Measurements from ENCODE around the gene NXPH3.

Gene NXPH3

DNA sequence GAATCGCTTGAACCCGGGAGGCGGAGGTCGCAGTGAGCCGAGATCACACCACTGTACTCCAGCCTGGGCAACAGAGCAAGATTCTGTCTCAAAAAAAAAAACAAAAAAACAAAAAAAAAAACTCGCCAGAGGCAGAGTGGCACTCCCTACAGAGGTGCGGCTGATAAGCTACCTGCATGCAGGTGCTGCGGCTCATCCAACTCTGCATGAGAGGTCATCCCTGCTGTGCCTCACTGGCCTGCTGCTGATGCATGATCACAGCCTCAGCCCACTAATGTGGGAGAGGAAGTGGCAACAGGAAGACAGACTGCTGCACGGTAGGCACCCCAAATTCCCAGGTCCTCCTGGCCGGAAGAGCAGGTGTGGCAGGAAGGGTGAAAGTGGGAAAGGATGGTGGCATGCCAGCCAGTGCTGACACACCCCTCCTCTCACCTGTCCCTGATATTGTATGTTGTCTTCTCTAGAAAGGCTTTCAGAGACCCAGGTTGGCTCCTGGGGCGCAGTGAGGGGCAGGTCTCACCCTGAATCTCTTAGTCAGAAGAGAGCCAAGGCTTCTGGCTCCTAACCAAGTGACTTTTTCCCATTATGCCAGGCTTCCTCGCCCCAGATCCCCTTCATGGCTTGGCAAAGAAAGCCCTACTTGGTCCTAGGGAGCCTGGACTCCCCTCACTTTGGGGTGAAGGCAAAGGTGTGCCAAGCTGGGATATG, 11.8 kb downstream of the NXPH3 start:
- H3K9me3 ChIP-seq (ENCODE audit: control insufficient read depth, insufficient read depth, low read length) = no peaks in the 10 kb centered on the region

DNA sequence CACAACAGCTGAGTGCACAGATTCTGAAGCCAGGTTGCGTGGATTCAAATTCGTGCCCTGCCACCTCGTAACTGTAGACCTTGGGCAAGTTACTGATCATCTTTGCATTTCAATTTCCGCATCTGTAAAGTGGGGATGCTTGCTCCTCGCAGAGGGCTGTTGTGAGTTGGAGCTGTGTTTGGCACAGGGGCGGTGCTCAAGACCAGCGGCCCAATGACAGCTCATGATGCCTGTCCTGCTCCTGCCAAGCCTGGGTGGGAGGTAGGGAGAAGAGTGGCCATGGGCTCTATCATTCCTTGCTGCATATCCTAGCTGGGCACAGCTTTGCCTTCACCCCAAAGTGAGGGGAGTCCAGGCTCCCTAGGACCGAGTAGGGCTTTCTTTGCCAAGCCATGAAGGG, 12.6 kb downstream of the NXPH3 start:
- no peak overlapping the region for H3K9ac ChIP-seq (ENCODE audit: low read depth, low read length)
- no peaks in the 10 kb centered on the region; the same call in 1 of the 2 replicates for H3K4me1 ChIP-seq (ENCODE audit: insufficient read depth, low read length)
- no peaks in the 10 kb centered on the region for H3K9me3 ChIP-seq (ENCODE audit: control insufficient read depth, insufficient read depth, low read length)
- no peaks in the 10 kb centered on the region for H3K36me3 ChIP-seq (ENCODE audit: insufficient read depth, low read length)

More for the DNA sequence above, 11.8 kb downstream of the NXPH3 start:
- Histone ChIP-seq H3K9ac (ENCODE audit: low read depth, low read length) (no peak overlapping the region), H3K4me1 (ENCODE audit: insufficient read depth, low read length) (no peaks in the 10 kb centered on the region; the same call in 1 of the 2 replicates), H3K36me3 (ENCODE audit: insufficient read depth, low read length) (no peaks in the 10 kb centered on the region)

DNA sequence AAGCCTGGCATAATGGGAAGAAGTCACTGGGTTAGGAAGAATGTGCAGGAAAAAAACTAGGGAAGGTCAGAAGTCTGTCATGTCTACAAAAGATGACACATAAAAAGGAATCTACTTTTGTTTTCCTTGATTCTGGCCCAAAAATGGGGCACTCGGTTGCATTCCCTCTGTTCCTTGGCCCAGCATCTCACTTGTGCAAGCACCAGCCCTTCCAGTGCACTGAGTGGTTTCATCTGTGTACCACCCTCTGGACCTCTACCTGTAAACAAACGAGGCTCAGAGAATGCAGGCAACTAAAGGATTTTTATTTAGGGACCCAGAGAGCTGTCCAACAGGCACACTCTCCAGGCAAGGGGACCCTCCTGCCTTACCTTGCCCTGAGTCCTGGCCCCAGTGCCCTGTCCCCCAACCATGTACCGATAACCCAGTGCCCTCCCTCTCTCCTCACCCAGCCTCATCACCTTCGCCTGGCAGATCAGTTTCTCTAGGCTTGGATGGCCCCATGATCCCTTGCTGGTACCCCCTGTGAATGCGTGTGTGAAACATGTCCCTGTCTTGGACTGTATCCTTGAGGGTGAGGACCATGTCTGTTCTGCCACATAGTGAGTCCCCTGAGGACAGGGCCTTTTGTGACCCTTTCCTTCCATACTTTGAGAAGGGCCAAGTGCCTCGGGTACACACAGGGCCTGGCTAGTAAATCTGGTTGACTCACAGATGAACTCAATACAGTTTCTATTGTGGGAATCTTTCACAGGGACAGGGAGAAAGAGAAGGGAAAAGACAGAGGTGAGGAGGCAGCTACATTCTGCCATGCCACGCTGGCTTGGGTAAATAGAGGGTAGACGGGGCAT, 13.3 kb downstream of the NXPH3 start:
- Histone ChIP-seq H3K4me1 (ENCODE audit: insufficient read depth, low read length) (no peaks in the 10 kb centered on the region; the same call in 1 of the 2 replicates), H3K9ac (ENCODE audit: low read depth, low read length) (no peak overlapping the region), H3K9me3 (ENCODE audit: control insufficient read depth, insufficient read depth, low read length) (no peaks in the 10 kb centered on the region), H3K36me3 (ENCODE audit: insufficient read depth, low read length) (no peaks in the 10 kb centered on the region)

DNA sequence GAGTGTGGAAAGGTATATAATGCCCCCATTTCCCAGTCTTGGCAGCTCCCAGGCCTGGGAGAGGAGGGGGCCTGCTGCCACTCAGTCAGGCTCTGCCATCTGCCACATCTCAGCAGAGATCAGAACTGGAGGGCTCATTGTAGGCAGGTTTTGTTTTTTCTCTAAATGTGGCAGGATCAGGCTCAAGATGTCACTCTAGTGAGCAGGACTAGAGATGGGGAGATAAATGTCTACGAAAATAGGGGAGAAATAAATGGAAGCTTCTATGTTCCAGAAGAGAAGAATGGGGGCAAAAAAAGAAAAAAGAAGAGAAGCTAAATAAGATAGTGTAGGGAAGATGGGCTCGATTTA, 13.9 kb downstream of the NXPH3 start:
- H3K36me3 ChIP-seq (ENCODE audit: insufficient read depth, low read length) = no peaks in the 10 kb centered on the region
- no peaks in the 10 kb centered on the region; the same call in 1 of the 2 replicates for H3K4me1 ChIP-seq (ENCODE audit: insufficient read depth, low read length)
- H3K9ac ChIP-seq (ENCODE audit: low read depth, low read length) = no peak overlapping the region
- no peaks in the 10 kb centered on the region for H3K9me3 ChIP-seq (ENCODE audit: control insufficient read depth, insufficient read depth, low read length)

DNA sequence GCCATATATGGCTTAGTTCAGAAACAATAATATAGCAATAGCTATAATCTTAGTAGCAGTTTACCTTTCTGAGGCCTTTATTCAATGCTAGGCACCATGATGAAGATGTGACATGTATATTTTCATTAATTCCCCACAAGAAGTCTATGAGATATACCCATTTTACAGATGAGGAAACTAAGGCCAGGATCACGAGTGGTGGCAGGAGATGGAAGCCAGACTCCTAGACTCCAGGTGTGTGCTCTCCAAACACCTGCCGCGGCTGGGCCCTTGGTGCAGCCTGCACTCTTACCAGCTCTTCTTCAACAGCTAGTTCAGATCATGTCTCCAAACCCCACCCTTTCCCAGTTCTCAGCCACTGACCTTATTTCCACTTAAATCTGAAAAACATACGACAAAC, 15.2 kb downstream of the NXPH3 start:
- Histone ChIP-seq H3K9ac (ENCODE audit: low read depth, low read length) (no peak overlapping the region), H3K4me1 (ENCODE audit: insufficient read depth, low read length) (no peaks in the 10 kb centered on the region), H3K9me3 (ENCODE audit: control insufficient read depth, insufficient read depth, low read length) (no peaks in the 10 kb centered on the region), H3K36me3 (ENCODE audit: insufficient read depth, low read length) (no peaks in the 10 kb centered on the region)

DNA sequence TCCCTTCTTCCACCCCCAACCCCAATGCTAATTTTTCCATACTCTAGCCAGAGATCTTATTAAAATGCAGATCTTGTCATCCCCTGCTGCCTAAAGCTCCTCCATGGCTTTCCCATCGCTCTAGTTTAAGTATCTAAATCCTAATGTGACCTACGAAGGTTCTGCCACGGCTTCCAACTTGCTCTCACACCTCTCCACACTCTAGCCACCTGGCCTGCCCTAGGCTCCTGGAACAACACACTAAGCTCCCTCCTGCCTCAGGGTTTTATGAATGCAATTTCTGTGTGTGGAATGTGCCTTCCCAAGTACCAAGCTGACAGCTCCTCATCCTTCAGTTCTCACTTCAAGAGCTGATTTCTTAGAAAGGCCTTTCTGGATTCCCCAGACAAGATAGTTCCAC, 16.6 kb downstream of the NXPH3 start:
- Histone ChIP-seq H3K9me3 (ENCODE audit: control insufficient read depth, insufficient read depth, low read length) (no peaks in the 10 kb centered on the region), H3K9ac (ENCODE audit: low read depth, low read length) (no peak overlapping the region), H3K36me3 (ENCODE audit: insufficient read depth, low read length) (no peaks in the 10 kb centered on the region), H3K4me1 (ENCODE audit: insufficient read depth, low read length) (no peaks in the 10 kb centered on the region)

DNA sequence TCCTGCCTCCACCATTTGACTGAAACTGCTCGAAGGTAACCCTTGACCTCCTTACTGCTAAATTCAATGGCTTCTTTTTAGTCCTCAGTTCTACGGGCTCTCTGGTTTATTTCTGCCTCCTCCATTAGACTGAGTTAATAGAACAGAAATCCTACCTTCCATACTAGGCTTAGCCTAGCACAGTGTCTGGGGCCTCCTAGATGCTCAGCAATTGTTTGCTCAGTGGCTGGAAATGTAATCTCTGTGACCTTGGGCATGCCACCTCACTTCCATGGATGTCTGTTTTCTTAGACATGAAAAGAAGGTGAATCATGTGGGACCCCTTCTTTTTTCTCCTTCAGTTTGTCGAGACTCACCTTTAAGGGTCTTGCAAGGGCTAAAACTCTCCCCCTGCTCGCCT, 19.7 kb downstream of the NXPH3 start:
- Histone ChIP-seq H3K4me1 (ENCODE audit: insufficient read depth, low read length) (peaks cover 2% of the 10 kb centered on the region), H3K36me3 (ENCODE audit: insufficient read depth, low read length) (no peaks in the 10 kb centered on the region), H3K9me3 (ENCODE audit: control insufficient read depth, insufficient read depth, low read length) (no peaks in the 10 kb centered on the region), H3K9ac (ENCODE audit: low read depth, low read length) (no peak overlapping the region)

DNA sequence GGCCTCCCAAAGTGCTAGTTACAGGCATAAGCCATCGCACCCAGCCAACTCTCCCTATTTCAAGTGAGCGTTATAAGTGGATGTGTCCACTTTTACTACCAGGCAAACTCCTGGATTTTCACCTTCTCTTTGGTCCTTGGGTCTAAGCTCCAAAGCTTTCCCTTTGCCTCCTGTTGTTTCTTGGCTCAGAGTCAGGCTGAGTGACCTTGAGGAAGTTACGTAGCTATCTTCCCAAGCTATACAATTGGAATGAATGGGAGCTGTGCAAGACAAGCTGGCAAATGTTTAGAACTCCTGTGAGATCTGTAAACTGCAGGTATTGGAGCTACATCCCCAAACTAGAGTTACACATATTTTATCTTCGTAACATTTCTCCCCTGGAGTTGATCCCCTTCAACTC, 20.3 kb downstream of the NXPH3 start:
- no peak overlapping the region for H3K9ac ChIP-seq (ENCODE audit: low read depth, low read length)
- no peaks in the 10 kb centered on the region for H3K36me3 ChIP-seq (ENCODE audit: insufficient read depth, low read length)
- H3K9me3 ChIP-seq (ENCODE audit: control insufficient read depth, insufficient read depth, low read length) = no peaks in the 10 kb centered on the region

DNA sequence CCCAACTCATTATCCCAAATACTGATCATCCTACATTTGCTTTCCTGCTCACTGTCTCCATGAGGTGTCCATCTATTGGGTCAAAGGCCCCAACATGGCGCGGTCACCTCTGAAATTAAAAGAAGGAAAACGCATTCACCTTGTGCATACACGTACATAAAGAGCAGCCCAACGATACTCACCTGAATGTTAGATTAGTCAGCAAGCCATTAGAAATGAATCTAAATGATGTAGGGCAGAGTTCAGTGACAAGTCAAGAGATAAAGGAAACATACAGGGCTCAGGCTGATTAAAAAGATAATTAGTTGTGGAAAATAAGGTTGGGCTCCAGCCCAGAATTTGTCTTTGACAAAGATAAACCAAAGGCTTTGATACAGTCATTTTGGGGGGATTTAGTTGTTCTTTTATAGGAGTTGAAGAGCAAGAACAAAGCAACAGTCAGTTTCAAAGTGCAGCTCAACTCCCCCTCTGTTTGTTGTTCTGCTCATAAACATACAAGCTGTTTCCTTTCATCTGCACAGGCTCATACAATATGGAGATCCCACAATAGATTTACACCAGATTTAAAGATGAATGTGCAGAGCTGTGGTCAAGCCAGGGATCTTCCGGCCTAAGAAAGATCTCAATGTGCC, 21.1 kb downstream of the NXPH3 start:
- Histone ChIP-seq H3K36me3 (ENCODE audit: insufficient read depth, low read length) (no peaks in the 10 kb centered on the region), H3K9ac (ENCODE audit: low read depth, low read length) (no peak overlapping the region), H3K9me3 (ENCODE audit: control insufficient read depth, insufficient read depth, low read length) (no peaks in the 10 kb centered on the region), H3K4me1 (ENCODE audit: insufficient read depth, low read length) (peaks cover 6% of the 10 kb centered on the region)

More for the DNA sequence above, 20.3 kb downstream of the NXPH3 start:
- H3K4me1 ChIP-seq (ENCODE audit: insufficient read depth, low read length) = peaks cover 6% of the 10 kb centered on the region

DNA sequence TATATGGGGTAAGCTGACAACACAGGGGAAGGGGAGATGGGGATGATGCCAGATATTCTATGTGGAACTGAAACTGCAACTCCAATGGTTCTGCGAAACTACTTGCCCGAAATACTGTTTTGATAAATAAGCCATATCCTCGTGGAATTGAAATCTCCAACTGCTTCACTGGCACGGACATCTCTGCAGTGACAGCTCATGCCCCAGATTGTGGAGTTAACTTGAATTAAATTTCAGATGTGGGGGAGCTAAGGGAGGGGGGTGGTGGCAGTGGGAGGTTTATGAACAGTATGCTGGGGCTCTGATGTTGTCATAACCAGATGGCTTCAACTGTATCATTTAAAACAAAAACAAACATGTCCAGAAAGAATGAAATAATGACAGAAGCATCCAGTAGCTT, 21.8 kb downstream of the NXPH3 start:
- Histone ChIP-seq H3K9ac (ENCODE audit: low read depth, low read length) (no peak overlapping the region), H3K36me3 (ENCODE audit: insufficient read depth, low read length) (no peaks in the 10 kb centered on the region), H3K4me1 (ENCODE audit: insufficient read depth, low read length) (peaks cover 6% of the 10 kb centered on the region), H3K9me3 (ENCODE audit: control insufficient read depth, insufficient read depth, low read length) (no peaks in the 10 kb centered on the region)

DNA sequence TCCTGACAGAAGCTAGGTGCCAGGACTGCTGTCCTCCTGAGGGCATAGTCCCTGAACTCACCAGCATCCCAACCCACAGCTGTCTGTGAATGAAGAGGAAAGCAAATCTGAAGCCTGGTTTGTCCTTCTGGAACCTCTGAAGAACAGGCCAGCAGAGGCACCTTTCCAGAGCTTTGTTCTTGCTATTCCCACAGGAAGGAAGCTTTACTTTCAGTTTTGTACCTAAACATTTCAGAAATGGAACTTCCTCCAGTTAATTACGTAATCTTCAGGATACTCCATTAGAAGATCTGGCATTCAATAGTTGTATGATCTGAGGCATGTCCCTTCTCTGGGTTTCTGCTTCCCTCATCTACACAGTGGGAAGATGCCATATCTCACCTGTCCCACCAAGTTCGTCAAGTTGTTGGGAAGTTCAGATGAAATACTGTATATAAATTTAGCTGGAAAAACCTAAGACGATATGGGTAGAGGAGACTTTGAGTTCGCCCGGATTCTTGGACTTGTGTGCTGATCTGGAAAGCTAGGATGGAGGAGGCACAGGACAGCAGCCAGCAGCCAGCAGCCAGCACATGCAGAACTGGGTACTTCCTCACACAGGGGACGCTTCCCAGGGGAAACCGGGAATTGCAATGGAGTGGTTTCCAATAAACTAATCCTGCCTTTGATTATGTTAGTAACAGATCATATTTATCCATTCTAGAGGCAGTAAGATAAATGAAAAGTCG, 22.4 kb downstream of the NXPH3 start:
- Histone ChIP-seq H3K4me1 (ENCODE audit: insufficient read depth, low read length) (peaks cover 6% of the 10 kb centered on the region), H3K9ac (ENCODE audit: low read depth, low read length) (no peak overlapping the region), H3K36me3 (ENCODE audit: insufficient read depth, low read length) (no peaks in the 10 kb centered on the region), H3K9me3 (ENCODE audit: control insufficient read depth, insufficient read depth, low read length) (no peaks in the 10 kb centered on the region)

DNA sequence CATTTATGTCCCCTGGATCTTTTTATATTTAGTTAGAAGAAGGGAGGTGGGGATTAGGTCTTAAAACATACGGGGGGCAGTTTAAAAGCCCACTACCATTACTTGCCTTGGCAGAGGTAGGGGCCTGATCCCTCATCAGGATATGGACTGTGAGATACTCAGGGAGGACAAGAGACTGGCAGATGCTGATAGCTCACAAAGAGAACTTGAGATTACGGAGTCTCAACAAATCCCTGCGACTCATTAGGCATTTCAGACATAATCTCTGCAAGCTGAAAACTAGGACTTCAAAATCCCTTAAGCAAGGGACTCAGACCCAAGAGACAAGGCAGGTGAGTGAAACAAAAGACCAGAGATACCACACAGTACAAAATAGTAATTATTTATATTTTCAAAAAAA, 23.2 kb downstream of the NXPH3 start:
- Histone ChIP-seq H3K9ac (ENCODE audit: low read depth, low read length) (no peak overlapping the region), H3K4me1 (ENCODE audit: insufficient read depth, low read length) (peaks cover 6% of the 10 kb centered on the region), H3K9me3 (ENCODE audit: control insufficient read depth, insufficient read depth, low read length) (no peaks in the 10 kb centered on the region), H3K36me3 (ENCODE audit: insufficient read depth, low read length) (no peaks in the 10 kb centered on the region)

DNA sequence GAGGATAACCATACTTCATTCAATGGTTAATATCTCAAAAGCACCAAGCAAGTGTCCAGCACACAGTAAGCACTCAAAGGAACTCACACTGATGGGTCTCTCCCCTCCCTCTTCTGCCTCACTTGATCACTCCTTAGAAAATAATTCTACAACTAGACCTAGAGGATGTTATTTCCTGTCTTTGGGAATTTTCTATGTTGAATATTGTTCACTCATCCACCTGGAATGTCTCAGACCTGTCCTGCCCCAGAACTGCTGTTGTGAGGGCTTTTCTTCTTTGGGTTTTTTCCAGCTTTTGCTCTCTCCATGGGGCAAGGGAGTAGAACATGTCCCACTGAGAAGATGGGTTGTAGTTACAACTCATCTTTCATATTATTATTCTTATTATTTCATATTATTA, 25.3 kb downstream of the NXPH3 start:
- Histone ChIP-seq H3K9ac (ENCODE audit: low read depth, low read length) (no peak overlapping the region), H3K36me3 (ENCODE audit: insufficient read depth, low read length) (no peaks in the 10 kb centered on the region), H3K4me1 (ENCODE audit: insufficient read depth, low read length) (peaks cover 6% of the 10 kb centered on the region), H3K9me3 (ENCODE audit: control insufficient read depth, insufficient read depth, low read length) (no peaks in the 10 kb centered on the region)

DNA sequence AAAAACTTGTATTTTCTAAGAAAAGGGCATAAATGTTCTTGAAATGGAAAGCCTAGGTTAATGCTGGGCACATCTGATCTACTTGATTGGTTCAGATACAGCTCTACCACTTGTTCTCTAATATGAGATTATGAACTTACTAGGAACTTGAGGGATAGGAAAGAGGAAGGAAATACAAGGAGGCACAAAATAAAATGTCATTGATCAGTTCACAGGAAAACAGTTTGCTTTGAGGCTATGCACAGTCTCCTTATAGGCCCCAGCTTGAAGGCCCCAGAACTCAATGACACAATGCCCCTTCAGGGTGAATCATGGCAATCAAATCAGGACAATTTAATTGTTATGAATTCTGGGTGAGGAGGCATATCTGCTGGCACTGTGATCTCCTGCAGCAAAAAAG, 27.1 kb downstream of the NXPH3 start:
- Histone ChIP-seq H3K4me1 (ENCODE audit: insufficient read depth, low read length) (peaks cover 6% of the 10 kb centered on the region), H3K9me3 (ENCODE audit: control insufficient read depth, insufficient read depth, low read length) (no peaks in the 10 kb centered on the region), H3K36me3 (ENCODE audit: insufficient read depth, low read length) (no peaks in the 10 kb centered on the region), H3K9ac (ENCODE audit: low read depth, low read length) (no peak overlapping the region)

All from ES-I3 (cell line).